Mesodermal cell (in vitro differentiated cells): Measurements from ENCODE around the gene MYORG. TPM values are rescaled to one million over a fixed set of nuclear protein-coding genes. Genes with fewer than 3 reads are reported as not detected.

Experiments used
- H3K27ac ChIP-seq: 2 replicates; pipeline ENCODE4 v1.7.0; 2013; ENCODE audit warnings: mild to moderate bottlenecking, low read depth, low read length, moderate library complexity; ENCODE audit not compliant: severe bottlenecking
- H3K36me3 ChIP-seq: 2 replicates; pipeline ENCODE4 v1.7.1; 2013; ENCODE audit warnings: mild to moderate bottlenecking, low read length, moderate library complexity; ENCODE audit not compliant: control insufficient read depth, insufficient read depth
- H3K4me1 ChIP-seq: one replicate; pipeline ENCODE4 v1.7.1; 2013; ENCODE audit warnings: mild to moderate bottlenecking, low read length; ENCODE audit not compliant: insufficient read depth, control insufficient read depth, poor library complexity, severe bottlenecking
- H3K4me3 ChIP-seq: 2 replicates; pipeline ENCODE4 v1.7.0; 2013; ENCODE audit warnings: low read length, control low read depth, mild to moderate bottlenecking; ENCODE audit not compliant: insufficient read depth, poor library complexity, severe bottlenecking; ENCODE audit errors: extremely low read depth
- H3K9me3 ChIP-seq: 2 replicates; pipeline ENCODE4 v1.7.1; 2013; ENCODE audit warnings: mild to moderate bottlenecking, low read length, moderate library complexity; ENCODE audit not compliant: control insufficient read depth
- WGBS, 2 experiments: methylation state at CpG; one replicate each; pipeline ENCODE4 v1.1.5; 2013; ENCODE audit warnings: missing lambda C conversion rate in 2 of 2; ENCODE audit not compliant: insufficient coverage in 2 of 2; 5-methylcytosine and 5-hydroxymethylcytosine counted together
- polyA plus RNA-seq, 2 experiments: library from polyadenylated mRNA; stranded (reverse); fragments of 50-300 nt; gene quantifications; one replicate each; pipeline ENCODE4 v1.2.3, GENCODE V29; 2013

The MYORG gene
- 4.1 TPM for polyA plus RNA-seq (2013, experiment 1 of 2)
- 2.8 TPM for polyA plus RNA-seq (2013, experiment 2 of 2)

- Histone ChIP-seq H3K4me1 (peaks cover 6% of the 10 kb centered on the region), H3K4me3 (peak within 1 kb of the TSS; percentile 60), H3K36me3 (peaks cover 6% of the 10 kb centered on the region), H3K27ac (no peak within 1 kb of the TSS), H3K9me3 (no peaks in the 10 kb centered on the region)
- 0 to 1% methylated on average over 32 to 38 of the region's 54 CpGs for WGBS, 2 experiments
These were observed at the start of gene MYORG for GRCh38 chr9:34376596-34377403. TSS of gene MYORG (minus strand) at chr9:34376898. CDS start at chr9:34372943, 3,955 bp downstream.

DNA sequence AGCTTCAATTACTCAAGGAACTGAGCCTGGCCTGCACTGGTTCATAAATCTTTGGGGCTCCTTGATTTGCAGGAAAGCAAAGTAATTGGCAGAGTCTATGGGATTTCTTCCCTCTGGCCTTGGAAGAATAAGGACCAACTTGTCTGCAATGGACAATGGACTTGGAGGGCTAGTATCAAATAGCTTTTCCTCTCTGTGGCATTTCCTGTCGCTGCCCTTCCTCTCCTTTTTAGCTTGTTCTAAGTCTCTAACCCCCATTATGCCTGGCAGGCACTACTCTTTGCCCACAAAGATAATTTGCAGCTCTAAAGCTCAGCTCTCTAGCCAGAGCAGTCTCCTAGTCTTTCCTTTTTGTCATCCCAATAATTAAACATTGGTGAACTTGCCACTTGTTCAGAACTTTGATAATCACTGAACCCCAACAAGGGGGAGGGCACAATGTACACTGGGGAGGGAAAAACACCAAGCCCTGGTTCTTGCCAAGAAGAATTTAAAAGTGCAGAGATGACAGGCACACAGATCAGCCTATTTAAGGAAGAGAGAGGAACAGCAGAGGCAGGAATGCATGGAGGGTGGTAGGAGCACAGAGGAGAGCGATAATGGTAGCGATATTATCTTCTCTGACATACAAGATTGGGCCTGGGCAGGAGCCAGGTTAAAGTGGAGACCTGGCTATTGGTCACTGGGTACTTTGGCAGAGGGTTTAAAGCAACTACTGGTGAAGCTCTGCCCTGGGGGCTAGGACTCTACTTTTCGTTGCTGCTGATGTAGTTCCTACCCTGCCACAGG, 43.2 kb upstream of the MYORG start:
- Histone ChIP-seq H3K4me1 (peaks cover 7% of the 10 kb centered on the region), H3K4me3 (no peak overlapping the region), H3K9me3 (no peaks in the 10 kb centered on the region), H3K27ac (no peak overlapping the region), H3K36me3 (no peaks in the 10 kb centered on the region)
- WGBS, 2 experiments, result 72 to 76% methylated on average over 3 to 4 of the region's 4 CpGs

GRCh38 chr9:34417734-34418133, 41.0 kb upstream of the MYORG start:
- 60 to 95% methylated on average over 2 to 3 of the region's 3 CpGs for WGBS, 2 experiments
- no peaks in the 10 kb centered on the region for H3K36me3 ChIP-seq
- H3K27ac ChIP-seq, result no peak overlapping the region
- peaks cover 7% of the 10 kb centered on the region for H3K4me1 ChIP-seq
- no peaks in the 10 kb centered on the region for H3K9me3 ChIP-seq
- H3K4me3 ChIP-seq, result no peak overlapping the region

DNA sequence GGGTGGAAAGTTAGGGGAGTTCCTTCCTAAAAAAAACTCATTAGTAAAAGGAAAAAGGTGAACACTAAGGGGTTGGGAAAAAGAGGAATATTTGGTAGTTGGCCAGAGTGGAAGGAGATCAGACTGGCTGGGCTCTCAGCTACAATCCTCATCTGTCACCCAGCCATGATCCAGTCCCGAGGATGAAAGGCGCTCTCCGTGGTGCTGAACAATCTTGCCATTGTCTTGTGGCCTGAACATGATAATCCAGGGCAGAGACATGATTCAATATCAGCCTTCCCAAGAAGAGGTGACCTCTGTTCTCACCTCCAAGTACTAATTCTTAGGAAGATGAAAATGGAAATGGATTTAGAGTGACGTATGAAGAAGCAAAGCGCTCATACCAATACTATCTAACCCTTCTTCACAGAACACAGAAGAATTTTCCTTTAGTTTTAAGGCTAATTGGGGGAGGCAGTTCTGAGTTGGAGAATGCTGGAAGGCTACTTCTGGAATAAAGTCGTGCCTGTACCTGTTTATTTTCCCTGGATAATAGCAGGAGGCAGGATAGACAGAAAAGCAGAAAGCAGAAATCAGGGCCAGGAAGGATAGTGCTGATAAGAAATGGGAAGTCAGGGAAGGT, 36.6 kb upstream of the MYORG start:
- H3K4me3 ChIP-seq, result no peak overlapping the region
- H3K27ac ChIP-seq, result no peak overlapping the region
- no peaks in the 10 kb centered on the region for H3K36me3 ChIP-seq
- H3K9me3 ChIP-seq, result no peaks in the 10 kb centered on the region
- no peaks in the 10 kb centered on the region for H3K4me1 ChIP-seq
- WGBS, 2 experiments, result 8 to 13% methylated on average over 1 to 4 of the region's 6 CpGs

GRCh38 chr9:34412336-34412735, 35.6 kb upstream of the MYORG start:
- WGBS, 2 experiments, result 50 to 58% methylated on average over 1 of the region's 1 CpG
- H3K4me3 ChIP-seq, result no peak overlapping the region
- no peaks in the 10 kb centered on the region for H3K9me3 ChIP-seq
- no peaks in the 10 kb centered on the region for H3K4me1 ChIP-seq
- H3K36me3 ChIP-seq, result no peaks in the 10 kb centered on the region
- no peak overlapping the region for H3K27ac ChIP-seq

GRCh38 chr9:34409154-34409553, 32.5 kb upstream of the MYORG start:
- WGBS, 2 experiments, result 100% methylated on average over 1 of the region's 2 CpGs; no CpG with 5 or more reads in 1 of the 2 experiments
- Histone ChIP-seq H3K4me3 (no peak overlapping the region), H3K27ac (no peak overlapping the region), H3K4me1 (no peaks in the 10 kb centered on the region), H3K9me3 (no peaks in the 10 kb centered on the region), H3K36me3 (peaks cover 9% of the 10 kb centered on the region)

DNA sequence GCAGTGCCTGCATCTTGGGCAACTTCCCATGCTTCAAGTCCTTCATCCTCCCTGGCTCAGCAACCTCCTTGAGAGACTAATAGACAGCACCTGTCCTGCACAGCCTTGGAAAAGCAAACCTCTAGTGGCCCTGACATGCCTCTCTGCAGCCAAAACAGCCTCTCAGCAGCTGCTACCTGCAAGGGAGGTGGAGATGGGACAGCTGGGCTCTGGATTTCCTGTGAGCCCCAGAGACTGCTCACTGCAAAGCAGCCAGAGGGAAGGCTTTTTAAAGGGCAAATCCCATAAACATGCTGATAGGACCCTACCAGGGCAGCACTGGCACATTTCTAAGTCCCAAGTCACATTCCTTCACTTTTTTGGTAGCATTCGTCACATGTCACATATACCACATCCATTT, 31.5 kb upstream of the MYORG start:
- Histone ChIP-seq H3K36me3 (peaks cover 13% of the 10 kb centered on the region), H3K27ac (no peak overlapping the region), H3K9me3 (no peaks in the 10 kb centered on the region), H3K4me1 (no peaks in the 10 kb centered on the region), H3K4me3 (no peak overlapping the region)
- 86 to 91% methylated on average over 1 of the region's 1 CpG for WGBS, 2 experiments

GRCh38 chr9:34406219-34406618, 29.5 kb upstream of the MYORG start:
- H3K9me3 ChIP-seq, result no peaks in the 10 kb centered on the region
- no peak overlapping the region for H3K4me3 ChIP-seq
- 100% methylated on average over 1 of the region's 1 CpG for WGBS, 2 experiments
- peaks cover 32% of the 10 kb centered on the region for H3K36me3 ChIP-seq
- H3K27ac ChIP-seq, result no peak overlapping the region
- no peaks in the 10 kb centered on the region for H3K4me1 ChIP-seq

DNA sequence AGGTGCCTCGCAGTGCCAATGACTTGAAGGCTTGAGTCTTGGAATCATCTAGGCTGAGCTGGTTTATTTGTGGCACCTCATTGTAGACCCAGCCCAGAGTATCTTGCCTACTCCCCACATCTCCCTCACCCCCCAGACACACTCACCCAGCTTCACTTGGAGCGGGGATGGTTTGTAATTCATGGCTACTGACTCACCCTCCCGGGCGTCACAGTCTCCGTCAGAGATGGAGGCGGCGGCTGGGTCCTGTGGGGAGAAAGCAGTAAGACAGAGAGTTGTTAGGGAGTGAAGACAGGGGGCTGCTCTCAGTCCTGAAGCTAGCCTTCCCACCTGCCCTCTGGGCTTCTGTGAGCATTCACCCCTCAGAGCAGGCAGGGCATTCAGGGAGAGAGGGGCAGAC, 29.0 kb upstream of the MYORG start:
- Histone ChIP-seq H3K4me3 (no peak overlapping the region), H3K36me3 (peaks cover 37% of the 10 kb centered on the region), H3K27ac (no peak overlapping the region), H3K4me1 (no peaks in the 10 kb centered on the region), H3K9me3 (no peaks in the 10 kb centered on the region)
- WGBS, 2 experiments, result 81 to 100% methylated on average over 1 to 3 of the region's 7 CpGs

- Histone ChIP-seq H3K4me1 (no peaks in the 10 kb centered on the region), H3K9me3 (no peaks in the 10 kb centered on the region), H3K27ac (no peak overlapping the region), H3K36me3 (peaks cover 42% of the 10 kb centered on the region), H3K4me3 (no peak overlapping the region)
These were observed 27.1 kb upstream of the MYORG start for GRCh38 chr9:34403554-34404380.
